ENCODE data around the gene RALGDS. TPM values are rescaled to one million over a fixed set of nuclear protein-coding genes. Genes with fewer than 3 reads are reported as not detected.

RALGDS gene
- total RNA-seq, 1 experiment from 2014 or later, result 36.1 TPM

DNA sequence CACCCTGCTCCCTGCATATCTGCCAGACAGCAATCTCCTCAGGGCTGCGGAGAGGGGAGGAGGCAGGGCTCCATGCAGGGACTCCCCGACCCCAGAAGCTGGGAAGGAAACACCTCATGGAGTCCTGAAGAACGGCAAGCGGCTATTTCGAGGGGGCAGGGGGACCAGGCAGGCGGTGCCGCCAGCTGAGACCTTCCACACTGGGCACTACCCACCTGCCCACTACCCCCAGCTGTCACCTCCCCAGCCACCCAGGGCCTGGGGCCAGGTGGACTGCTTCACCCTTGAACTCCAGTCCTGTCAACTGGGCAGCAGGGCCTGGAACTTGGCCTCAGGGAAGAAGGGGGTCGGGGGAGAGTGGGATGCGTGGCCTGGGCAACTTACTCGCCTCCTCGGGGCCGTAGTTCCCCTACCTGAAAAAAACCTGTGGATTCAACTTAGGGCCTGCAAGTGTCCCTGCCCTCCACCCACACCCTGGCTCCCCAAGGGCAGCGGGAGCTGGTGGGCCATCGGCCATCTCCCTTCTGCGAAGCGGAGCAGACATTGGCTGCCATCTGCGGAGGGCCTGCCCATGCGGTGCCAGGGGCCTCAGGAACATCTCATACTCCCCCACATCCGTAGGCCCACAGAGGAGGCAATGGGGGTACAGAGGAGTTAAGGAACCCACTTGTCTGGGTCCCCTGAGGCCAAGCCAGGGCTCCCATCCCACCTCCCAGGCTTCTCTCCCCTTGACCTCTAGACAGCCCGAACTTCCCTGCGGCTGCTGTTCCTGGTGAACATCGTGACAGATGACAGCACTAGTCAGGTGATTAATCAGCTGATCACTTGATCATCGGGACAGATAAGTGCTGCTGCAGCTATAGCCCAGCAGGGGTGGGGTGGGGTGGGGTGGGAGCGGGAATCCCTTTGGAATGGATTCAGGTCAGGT is 18.5 kb upstream of the RALGDS start:
- CTCF ChIA-PET, result no interaction called here
- Histone ChIP-seq H3K27me3 (ENCODE audit: insufficient read depth, low read length) (no peaks in the 10 kb centered on the region), H3K4me1 (ENCODE audit: control insufficient read depth in 1 of 2, insufficient read depth in 2 of 2, low read length in 2 of 2) (peaks cover 28 to 56% of the 10 kb centered on the region in 2 experiments), H3K36me3 (ENCODE audit: control insufficient read depth in 1 of 2, insufficient read depth in 2 of 2, low read length in 2 of 2) (no peaks in the 10 kb centered on the region), H3K4me3 (replicated peaks in 1 of 2; ENCODE audit: low read depth in 1 of 2, low read length in 2 of 2) (no peak overlapping the region), H3K79me2 (ENCODE audit: insufficient read depth, low read length) (peaks cover 54% of the 10 kb centered on the region), H3K9me3 (ENCODE audit: control insufficient read depth in 1 of 2, insufficient read depth in 1 of 2, low read depth in 1 of 2, low read length in 2 of 2) (no peaks in the 10 kb centered on the region), H4K20me1 (ENCODE audit: insufficient read depth) (peaks cover 6% of the 10 kb centered on the region; the same call in 1 of the 2 replicates), H3K9me2 (ENCODE audit: insufficient read depth) (no peaks in the 10 kb centered on the region), H3K4me2 (ENCODE audit: low read length) (no peak overlapping the region), H3K27ac (ENCODE audit: low read depth, low read length) (no peak overlapping the region), H2AFZ (ENCODE audit: low read depth, low read length, poor library complexity, severe bottlenecking) (no peak overlapping the region), H3K9ac (ENCODE audit: low read length) (no peak overlapping the region)
- POLR2A ChIA-PET, result interaction anchor here (0.7 kb wide), 1 partner anchor 167 kb away, joined by 4 read pairs; no protein-coding TSS in a partner anchor
- ATAC-seq (no peak), DNase-seq (ENCODE audit: low read depth, low spot score) (no peak)
- TF ChIP-seq CBX3 (IDR thresholded peaks at IDR 0.05; ENCODE audit: low read depth), result no peak
- TF ChIP-seq EZH2 (IDR thresholded peaks at IDR 0.05), result no peak
- no peak for TF ChIP-seq EZH2phosphoT487 (IDR thresholded peaks at IDR 0.05; ENCODE audit: borderline replicate concordance)
- TF ChIP-seq, protein P1, sequence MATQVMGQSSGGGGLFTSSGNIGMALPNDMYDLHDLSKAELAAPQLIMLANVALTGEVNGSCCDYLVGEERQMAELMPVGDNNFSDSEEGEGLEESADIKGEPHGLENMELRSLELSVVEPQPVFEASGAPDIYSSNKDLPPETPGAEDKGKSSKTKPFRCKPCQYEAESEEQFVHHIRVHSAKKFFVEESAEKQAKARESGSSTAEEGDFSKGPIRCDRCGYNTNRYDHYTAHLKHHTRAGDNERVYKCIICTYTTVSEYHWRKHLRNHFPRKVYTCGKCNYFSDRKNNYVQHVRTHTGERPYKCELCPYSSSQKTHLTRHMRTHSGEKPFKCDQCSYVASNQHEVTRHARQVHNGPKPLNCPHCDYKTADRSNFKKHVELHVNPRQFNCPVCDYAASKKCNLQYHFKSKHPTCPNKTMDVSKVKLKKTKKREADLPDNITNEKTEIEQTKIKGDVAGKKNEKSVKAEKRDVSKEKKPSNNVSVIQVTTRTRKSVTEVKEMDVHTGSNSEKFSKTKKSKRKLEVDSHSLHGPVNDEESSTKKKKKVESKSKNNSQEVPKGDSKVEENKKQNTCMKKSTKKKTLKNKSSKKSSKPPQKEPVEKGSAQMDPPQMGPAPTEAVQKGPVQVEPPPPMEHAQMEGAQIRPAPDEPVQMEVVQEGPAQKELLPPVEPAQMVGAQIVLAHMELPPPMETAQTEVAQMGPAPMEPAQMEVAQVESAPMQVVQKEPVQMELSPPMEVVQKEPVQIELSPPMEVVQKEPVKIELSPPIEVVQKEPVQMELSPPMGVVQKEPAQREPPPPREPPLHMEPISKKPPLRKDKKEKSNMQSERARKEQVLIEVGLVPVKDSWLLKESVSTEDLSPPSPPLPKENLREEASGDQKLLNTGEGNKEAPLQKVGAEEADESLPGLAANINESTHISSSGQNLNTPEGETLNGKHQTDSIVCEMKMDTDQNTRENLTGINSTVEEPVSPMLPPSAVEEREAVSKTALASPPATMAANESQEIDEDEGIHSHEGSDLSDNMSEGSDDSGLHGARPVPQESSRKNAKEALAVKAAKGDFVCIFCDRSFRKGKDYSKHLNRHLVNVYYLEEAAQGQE (IDR thresholded peaks at IDR 0.05; ENCODE audit: low read depth), result no peak
- TF ChIP-seq EGR1 (IDR thresholded peaks at IDR 0.05; ENCODE audit: low read depth), result no peak
- TF ChIP-seq FOSL1 (IDR thresholded peaks at IDR 0.05; ENCODE audit: low read depth), result no peak
- TF ChIP-seq JUND (IDR thresholded peaks at IDR 0.05), result no peak
- TF ChIP-seq SIN3A (IDR thresholded peaks at IDR 0.05; ENCODE audit: low read depth), result no peak
- TF ChIP-seq, protein P2, sequence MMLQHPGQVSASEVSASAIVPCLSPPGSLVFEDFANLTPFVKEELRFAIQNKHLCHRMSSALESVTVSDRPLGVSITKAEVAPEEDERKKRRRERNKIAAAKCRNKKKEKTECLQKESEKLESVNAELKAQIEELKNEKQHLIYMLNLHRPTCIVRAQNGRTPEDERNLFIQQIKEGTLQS (IDR thresholded peaks at IDR 0.05), result no peak
- no peak for TF ChIP-seq SRF (IDR thresholded peaks at IDR 0.05; ENCODE audit: low read depth)
- BruUV-seq (replicated peaks), result no TSS peak
- RAD21 ChIA-PET (ENCODE audit: low non-redundant PET in 1 of 2, low total read pairs in 2 of 2, uncharacterized antibody in 2 of 2, unreplicated experiment in 2 of 2), result no interaction called here
- intact Hi-C loops (cut with micrococcal nuclease), result no loop called here
